ENCODE measurements around the gene ATP6V1F. TPM values are rescaled to one million over a fixed set of nuclear protein-coding genes. Genes with fewer than 3 reads are reported as not detected.

ATP6V1F gene
- total RNA-seq, 1 experiment from 2014 or later = 115 TPM

GRCh38 chr7:128879939-128880746, 17.5 kb downstream of the ATP6V1F start:
- no peak overlapping the region; a peak in 1 of 5 replicates for H3K4me3 Mint-ChIP-seq
- peaks cover 4 to 5% of the 10 kb centered on the region in 2 experiments; a peak in 3 of 4 replicates for H3K4me1 Mint-ChIP-seq
- no peaks in the 10 kb centered on the region for H3K79me1 ChIP-seq (ENCODE audit: insufficient read depth, low read depth, low read length, poor library complexity, severe bottlenecking)
- no peaks in the 10 kb centered on the region for H3K23me2 ChIP-seq (ENCODE audit: insufficient read length, low read depth, low read length, poor library complexity, severe bottlenecking)
- 0 out of 5 replicates have a peak, but pooled peaks cover 0 to 4% of the 10 kb centered on the region in 2 experiments for H3K9me3 Mint-ChIP-seq
- H3K14ac ChIP-seq (ENCODE audit: insufficient read depth, low read length) = no peak overlapping the region
- no peak overlapping the region for H3T11ph ChIP-seq (ENCODE audit: low read length)
- no peaks in the 10 kb centered on the region for H3K9me3 ChIP-seq (ENCODE audit: control insufficient read depth, low read depth, low read length)
- H3K56ac ChIP-seq (ENCODE audit: insufficient read length, low read depth, low read length) = no peak overlapping the region
- no peak overlapping the region for H2BK12ac ChIP-seq (ENCODE audit: insufficient read length, low read depth, low read length)
- H3K4me1 ChIP-seq (ENCODE audit: insufficient read depth, low read length) = no peaks in the 10 kb centered on the region
- no peak overlapping the region for H4K91ac ChIP-seq (ENCODE audit: insufficient read length, low read depth, low read length)
- H2AFZ ChIP-seq (ENCODE audit: low read length) = no peak overlapping the region
- H2BK15ac ChIP-seq (ENCODE audit: low read depth, low read length) = no peak overlapping the region
- H3K4ac ChIP-seq (ENCODE audit: low read depth, low read length) = no peak overlapping the region
- H2BK20ac ChIP-seq (ENCODE audit: low read depth, low read length, poor library complexity, severe bottlenecking) = no peak overlapping the region
- H3K79me2 ChIP-seq (ENCODE audit: insufficient read depth, low read length) = no peaks in the 10 kb centered on the region
- no peak overlapping the region for H3K9ac ChIP-seq (ENCODE audit: extremely low read depth, insufficient read length, low read length)
- H3K36me3 Mint-ChIP-seq (ENCODE audit: insufficient read depth in 1 of 3, low read depth in 3 of 3) = peaks cover 0 to 2% (median 0%) of the 10 kb centered on the region in 3 experiments; a peak in 2 of 7 replicates
- TF ChIP-seq CTCF (conservative IDR thresholded peaks at IDR 0.05) = peak; percentile 91
- H3K27ac ChIP-seq (ENCODE audit: insufficient read length, low read depth, low read length) = no peak overlapping the region
- no peak overlapping the region for H2BK5ac ChIP-seq (ENCODE audit: insufficient read length, low read length)
- DNase-seq = peak; percentile 86
- H4K20me1 ChIP-seq (ENCODE audit: control insufficient read depth, insufficient read depth, insufficient read length) = no peaks in the 10 kb centered on the region
- no CpG with 5 or more reads among the region's 31 CpGs for WGBS (ENCODE audit: extremely low coverage, insufficient read length, low lambda C conversion rate)
- H3K27me3 ChIP-seq (ENCODE audit: insufficient read depth, low read length) = no peaks in the 10 kb centered on the region
- H3K18ac ChIP-seq (ENCODE audit: insufficient read length, low read depth, low read length) = no peak overlapping the region
- no peak overlapping the region for H4K5ac ChIP-seq (ENCODE audit: insufficient read length, low read depth, low read length)
- H3K27ac Mint-ChIP-seq = no peak overlapping the region
- no peak overlapping the region for H2BK120ac ChIP-seq (ENCODE audit: low read depth, low read length, poor library complexity, severe bottlenecking)
- no peak overlapping the region for H2AK5ac ChIP-seq (ENCODE audit: insufficient read length, low read length)
- no peak overlapping the region for H3K23ac ChIP-seq (ENCODE audit: insufficient read length, low read depth, low read length)
- peaks cover 1% of the 10 kb centered on the region; the same call in 1 of the 2 replicates for H3K27me3 Mint-ChIP-seq (ENCODE audit: low read depth)
- H4K8ac ChIP-seq (replicated peaks; ENCODE audit: insufficient read length, low read depth, low read length) = no peak overlapping the region
- no peak overlapping the region for H3K4me2 ChIP-seq (ENCODE audit: insufficient read depth, insufficient read length, low read length)

All from H9 (cell line).